ENCODE data around the gene CRIM1. TPM values are rescaled to one million over a fixed set of nuclear protein-coding genes. Genes with fewer than 3 reads are reported as not detected.
A peak's percentile ranks its signal among the peaks of the same experiment; 100 is the strongest.

The CRIM1 gene
- total RNA-seq (2021; fragmentation: NEBNext Ultra II Directional; extraction: Animal tissue kit (Norgen Biotek cat#: 25700)) (27.4 and 28.4 TPM in 2 replicates), polyA plus RNA-seq (2011; rRNA removed) (9.4 and 13.8 TPM in 2 replicates), polyA minus RNA-seq (2011; rRNA and poly(A)+ RNA removed) (73.3 and 108 TPM in 2 replicates)
- 13.0 TPM for polyA plus RNA-seq (2011; cell fraction: cytosol; rRNA removed)
- 46.3 TPM for polyA plus RNA-seq (2011; cell fraction: nucleus; rRNA removed)
- 9.4 to 16.8 TPM (median 12.1 TPM) in 4 replicates for polyA plus RNA-seq (2012, experiment 1 of 2)
- polyA plus RNA-seq (2012, experiment 2 of 2), result 1.1 TPM
- polyA plus RNA-seq (2013, experiment 1 of 2), result 18.4 TPM
- 18.2 TPM for polyA plus RNA-seq (2013, experiment 2 of 2)
- 54.9 TPM for polyA minus RNA-seq (2011; cell fraction: cytosol; rRNA and poly(A)+ RNA removed)
- 133 TPM for polyA minus RNA-seq (2011; cell fraction: nucleus; rRNA and poly(A)+ RNA removed)
- long read RNA-seq, experiment 1, partial matches to known transcripts, result 3 of 20 reads
- long read RNA-seq, experiment 1, other reads (novel, unspliced or antisense), result 16 of 20 reads
- long read RNA-seq, experiment 2, partial matches to known transcripts, result 2 of 2 reads
- long read RNA-seq, experiment 2, other reads (novel, unspliced or antisense), result 0 of 2 reads

GRCh38 chr2:36355151-36355889, at the start of gene CRIM1:
Gene CRIM1 (plus strand): TSS chr2:36355778. CDS start chr2:36356293, 515 bp downstream.
- Histone ChIP-seq H4K5ac (ENCODE audit: insufficient read length, low read depth, low read length) (peak within 1 kb of the TSS; percentile 42), H3K23ac (ENCODE audit: insufficient read length) (no peak within 1 kb of the TSS), H3K4me1 (replicated peaks in 1 of 4; ENCODE audit: control insufficient read depth in 3 of 4, insufficient read depth in 4 of 4, low read length in 3 of 4) (peaks cover 3 to 18% (median 16%) of the 10 kb centered on the region in 4 experiments; a peak in 4 of 7 replicates), H2BK120ac (replicated peaks; ENCODE audit: low read depth, low read length) (no peak within 1 kb of the TSS), H2BK15ac (ENCODE audit: low read length) (no peak within 1 kb of the TSS; the same call in 1 of the 2 replicates), H3K36me3 (ENCODE audit: control insufficient read depth in 2 of 4, insufficient read depth in 4 of 4, low read length in 3 of 4) (no peaks in the 10 kb centered on the region), H3K27ac (ENCODE audit: low read depth, low read length) (peak within 1 kb of the TSS; percentile 53; the same call in 1 of the 2 replicates), H3K4me2 (ENCODE audit: insufficient read depth in 1 of 2, low read depth in 2 of 2, low read length in 2 of 2) (peak within 1 kb of the TSS; percentile 91 to 97), H4K20me1 (replicated peaks in 1 of 2; ENCODE audit: control insufficient read depth in 1 of 2, insufficient read depth in 2 of 2, low read length in 2 of 2) (peaks cover 12 to 16% of the 10 kb centered on the region in 2 experiments), H3K9ac (replicated peaks in 1 of 4; ENCODE audit: extremely low read depth in 1 of 4, low read depth in 3 of 4, low read length in 3 of 4) (peak within 1 kb of the TSS; percentile 68 to 90 (median 76)), H4K8ac (ENCODE audit: extremely low read depth, insufficient read depth, low read length) (peak within 1 kb of the TSS; percentile 82), H2BK5ac (ENCODE audit: low read depth, low read length) (peak within 1 kb of the TSS; percentile 80; the same call in 1 of the 2 replicates), H3K79me2 (ENCODE audit: control insufficient read depth in 1 of 2, insufficient read depth in 2 of 2, low read length in 2 of 2) (peaks cover 22 to 51% of the 10 kb centered on the region in 2 experiments), H3K4ac (replicated peaks; ENCODE audit: insufficient read length, low read depth, low read length) (no peak within 1 kb of the TSS), H3K4me3 (ENCODE audit: extremely low read depth in 1 of 4, insufficient read depth in 2 of 4, low read depth in 3 of 4, low read length in 4 of 4) (peak within 1 kb of the TSS; percentile 80 to 93 (median 84)), H2AK5ac (ENCODE audit: low read depth, low read length) (no peak within 1 kb of the TSS), H4K91ac (replicated peaks; ENCODE audit: insufficient read length, low read length) (peak within 1 kb of the TSS; percentile 47), H2AFZ (ENCODE audit: low read length) (peak within 1 kb of the TSS; percentile 48; the same call in 1 of the 2 replicates), H2BK20ac (ENCODE audit: low read length) (no peak within 1 kb of the TSS), H3K14ac (ENCODE audit: insufficient read length) (no peak within 1 kb of the TSS), H3K9me3 (ENCODE audit: insufficient read depth in 2 of 2, low read depth in 1 of 2, low read length in 1 of 2) (no peaks in the 10 kb centered on the region), H3K27me3 (replicated peaks in 1 of 4; ENCODE audit: control insufficient read depth in 3 of 4, extremely low read depth in 1 of 4, insufficient read depth in 3 of 4, low read length in 3 of 4) (peaks cover 0 to 6% (median 0%) of the 10 kb centered on the region in 4 experiments; a peak in 2 of 7 replicates), H3K23me2 (ENCODE audit: low read depth, low read length) (peaks cover 12% of the 10 kb centered on the region), H2BK12ac (ENCODE audit: low read depth, low read length) (no peak within 1 kb of the TSS), H3K79me1 (ENCODE audit: low read depth, low read length) (peaks cover 3% of the 10 kb centered on the region; the same call in 1 of the 2 replicates), H3K56ac (replicated peaks; ENCODE audit: insufficient read length, low read depth, low read length) (peak within 1 kb of the TSS; percentile 50), H3K18ac (ENCODE audit: extremely low read depth, low read length) (peak within 1 kb of the TSS; percentile 84)
- FAIRE-seq, result no peak
- ChIA-PET POLR2A (ENCODE audit: partially characterized antibody) (interaction anchor here (0.6 to 2.6 kb wide), 15 partner anchors 9 to 188 kb away, joined by 3 to 16 read pairs (median 5); no protein-coding TSS in a partner anchor), CTCF (ENCODE audit: partially characterized antibody) (interaction anchor here (1.0 to 7.8 kb wide), 8 partner anchors 17 to 309 kb away, joined by 3 to 99 read pairs (median 4); no protein-coding TSS in a partner anchor)
- 2% methylated on average over 37 of the region's 82 CpGs; no CpG with 5 or more reads in 1 of the 2 experiments for WGBS, 2 experiments (ENCODE audit: extremely low coverage in 1 of 2, insufficient coverage in 1 of 2, insufficient read length in 1 of 2, insufficient replicate concordance in 2 of 2, low coverage in 1 of 2, low lambda C conversion rate in 2 of 2, missing lambda C conversion rate in 1 of 2)
- DNase-seq (ENCODE audit: low read depth in 1 of 2, low spot score in 2 of 2), result peak; percentile 67 to 84
- no peak for TF ChIP-seq FOSL1 (IDR thresholded peaks at IDR 0.05; ENCODE audit: insufficient read depth, low read depth, low read length)
- no peak for TF ChIP-seq CHD2 (IDR thresholded peaks at IDR 0.05; ENCODE audit: low read length)
- TF ChIP-seq MAX (IDR thresholded peaks at IDR 0.05), result peak; percentile 25; the same call in 1 of the 2 replicates
- TF ChIP-seq RBBP5 (IDR thresholded peaks at IDR 0.05; ENCODE audit: borderline replicate concordance, low read depth, low read length), result peak; percentile 71; the same call in 1 of the 2 replicates
- peak; percentile 79 for TF ChIP-seq TBP (IDR thresholded peaks at IDR 0.05; ENCODE audit: low read depth, low read length)
- TF ChIP-seq CREB1 (IDR thresholded peaks at IDR 0.05), result peak; percentile 71; the same call in 1 of the 2 replicates
- peak; percentile 66 for TF ChIP-seq TAF7 (optimal IDR thresholded peaks at IDR 0.05; ENCODE audit: borderline replicate concordance, low read depth, low read length)
- TF ChIP-seq ASH2L (IDR thresholded peaks at IDR 0.05; ENCODE audit: low read length), result peak; percentile 67
- peak; percentile 91 for TF ChIP-seq TAF1 (IDR thresholded peaks at IDR 0.05; ENCODE audit: low read depth, low read length)
